Uterus (tissue), 2 donors: ENCODE results near the gene LIMS2.

Experiments used
- CTCF ChIP-seq, 4 experiments: fragments of 200-600 bp in 2 of 4; fragments of 450-650 bp in 2 of 4; sonication (generic) in 2 of 4; IDR thresholded peaks; one replicate each; pipeline ENCODE4 v1.5.1; 2016 to 2019; ENCODE audit warnings: antibody characterized with exemption in 4 of 4, mild to moderate bottlenecking in 2 of 4, moderate library complexity in 1 of 4
- POLR2A ChIP-seq, 2 donors: fragments of 450-650 bp; IDR thresholded peaks; one replicate each; pipeline ENCODE4 v1.6.1; 2016; ENCODE audit warnings: antibody characterized with exemption in 2 of 2, mild to moderate bottlenecking in 1 of 2, moderate library complexity in 1 of 2

DNA sequence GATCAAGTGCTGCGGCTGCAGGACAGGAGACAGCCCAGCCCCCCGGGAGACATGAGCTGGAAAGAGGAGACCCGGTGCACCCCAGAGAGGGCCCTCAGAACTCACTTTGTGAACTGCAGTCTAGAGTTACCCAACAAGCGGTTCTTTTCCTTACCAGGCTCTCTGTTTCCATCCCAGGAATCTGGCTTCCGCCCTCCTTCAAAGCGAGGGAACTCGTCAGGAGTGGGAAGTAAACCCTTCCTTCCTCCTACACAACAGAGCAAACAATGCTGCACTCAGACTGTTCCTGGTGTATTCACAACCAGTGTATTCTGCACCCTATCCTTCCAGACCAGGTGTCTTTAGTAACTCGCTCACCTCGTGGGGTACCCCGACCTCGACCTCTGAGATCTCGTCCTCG lies 34.0 kb upstream of the LIMS2 start:
- TF ChIP-seq CTCF (IDR thresholded peaks at IDR 0.05): no peak
- TF ChIP-seq POLR2A (IDR thresholded peaks at IDR 0.05): no peak
